Astrocyte of the cerebellum (primary cell): ENCODE measurements around the gene THADA.

Source experiments
- DNase-seq: peaks from one replicate; pipeline ENCODE4 v3.0.0-alpha.2; 2011; ENCODE audit warnings: low read depth
- H3K4me3 ChIP-seq: 2 replicates; pipeline ENCODE4 v1.5.1; 2011; ENCODE audit warnings: mild to moderate bottlenecking, low read depth, low read length, moderate library complexity
- in situ Hi-C: cut with HindIII; loops from 2 replicates; pipeline ENCODE4 v1.10.0; 2017; ENCODE audit warnings: low sequenced_read_pairs
- TF ChIP-seq, protein P1 (sequence below): IDR thresholded peaks from 2 replicates; pipeline ENCODE4 v1.5.1; 2012; ENCODE audit warnings: low read length, low read depth, moderate library complexity, mild to moderate bottlenecking; ENCODE audit errors: missing control alignments

The THADA gene

GRCh38 chr2:43419243-43419642, 176.6 kb downstream of the THADA start:
- no peak for DNase-seq
- no peak overlapping the region for H3K4me3 ChIP-seq
- in situ Hi-C loops: no loop called here
- TF ChIP-seq, protein P1, sequence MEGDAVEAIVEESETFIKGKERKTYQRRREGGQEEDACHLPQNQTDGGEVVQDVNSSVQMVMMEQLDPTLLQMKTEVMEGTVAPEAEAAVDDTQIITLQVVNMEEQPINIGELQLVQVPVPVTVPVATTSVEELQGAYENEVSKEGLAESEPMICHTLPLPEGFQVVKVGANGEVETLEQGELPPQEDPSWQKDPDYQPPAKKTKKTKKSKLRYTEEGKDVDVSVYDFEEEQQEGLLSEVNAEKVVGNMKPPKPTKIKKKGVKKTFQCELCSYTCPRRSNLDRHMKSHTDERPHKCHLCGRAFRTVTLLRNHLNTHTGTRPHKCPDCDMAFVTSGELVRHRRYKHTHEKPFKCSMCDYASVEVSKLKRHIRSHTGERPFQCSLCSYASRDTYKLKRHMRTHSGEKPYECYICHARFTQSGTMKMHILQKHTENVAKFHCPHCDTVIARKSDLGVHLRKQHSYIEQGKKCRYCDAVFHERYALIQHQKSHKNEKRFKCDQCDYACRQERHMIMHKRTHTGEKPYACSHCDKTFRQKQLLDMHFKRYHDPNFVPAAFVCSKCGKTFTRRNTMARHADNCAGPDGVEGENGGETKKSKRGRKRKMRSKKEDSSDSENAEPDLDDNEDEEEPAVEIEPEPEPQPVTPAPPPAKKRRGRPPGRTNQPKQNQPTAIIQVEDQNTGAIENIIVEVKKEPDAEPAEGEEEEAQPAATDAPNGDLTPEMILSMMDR: no peak

GRCh38 chr2:43418680-43419079, 177.2 kb downstream of the THADA start:
- no peak overlapping the region for H3K4me3 ChIP-seq
- no peak for DNase-seq
- TF ChIP-seq, protein P1: no peak
- in situ Hi-C loops: no loop called here

- in situ Hi-C loops: no loop called here
- TF ChIP-seq, protein P1: no peak
- H3K4me3 ChIP-seq: no peak overlapping the region
- no peak for DNase-seq
These were observed 178.5 kb downstream of the THADA start for GRCh38 chr2:43417300-43417699.

DNA sequence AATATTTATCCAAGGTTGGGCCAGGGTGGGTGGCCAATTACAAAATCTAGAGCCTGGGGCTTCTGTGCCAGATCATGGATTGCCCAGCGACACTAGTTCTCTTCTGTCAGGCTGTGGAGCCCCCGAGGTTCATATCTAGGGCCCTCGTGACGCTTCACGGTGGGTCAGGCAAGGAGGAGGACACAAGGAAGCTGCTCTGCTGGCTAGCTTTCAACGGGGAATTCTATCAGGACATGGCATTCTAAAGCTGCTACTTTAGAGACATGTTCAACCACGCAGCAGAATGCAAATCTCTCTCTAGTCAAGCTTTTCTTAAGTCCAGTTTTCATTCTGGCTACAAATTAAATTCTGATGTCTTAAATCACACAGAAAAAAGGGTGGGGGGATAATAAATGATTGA, 180.2 kb downstream of the THADA start:
- DNase-seq: no peak
- TF ChIP-seq, protein P1: no peak
- H3K4me3 ChIP-seq: no peak overlapping the region
- in situ Hi-C loops: no loop called here

GRCh38 chr2:43414586-43415135, 181.2 kb downstream of the THADA start:
- in situ Hi-C loops: no loop called here
- H3K4me3 ChIP-seq: no peak overlapping the region
- TF ChIP-seq, protein P1: no peak
- no peak for DNase-seq

- TF ChIP-seq, protein P1: no peak
These were observed 181.8 kb downstream of the THADA start for GRCh38 chr2:43414033-43414432.

More at GRCh38 chr2:43414033-43414432, 181.8 kb downstream of the THADA start:
- in situ Hi-C loops: no loop called here
- H3K4me3 ChIP-seq: no peak overlapping the region
- no peak for DNase-seq
